ENCODE results near the gene CHRDL2. TPM values are rescaled to one million over a fixed set of nuclear protein-coding genes. Genes with fewer than 3 reads are reported as not detected.

The CHRDL2 gene
- total RNA-seq, 1 donor from 2014 or later: not detected

GRCh38 chr11:74685338-74685737 lies 45.9 kb downstream of the CHRDL2 start:
- DNase-seq (ENCODE audit: low read depth, low spot score): no peak

GRCh38 chr11:74684661-74685060 lies 46.6 kb downstream of the CHRDL2 start:
- no peak for DNase-seq (ENCODE audit: low read depth, low spot score)

- no peak for DNase-seq (ENCODE audit: low read depth, low spot score)
Observed at GRCh38 chr11:74683941-74684481, 47.2 kb downstream of the CHRDL2 start.

- no peak for DNase-seq (ENCODE audit: low read depth, low spot score)
Observed at GRCh38 chr11:74683279-74683871, 47.9 kb downstream of the CHRDL2 start.

- no peak for DNase-seq (ENCODE audit: low read depth, low spot score)
Observed at GRCh38 chr11:74682731-74683278, 48.4 kb downstream of the CHRDL2 start.

GRCh38 chr11:74681686-74682651 lies 49.3 kb downstream of the CHRDL2 start:
- no peak for DNase-seq (ENCODE audit: low read depth, low spot score)

- no peak for DNase-seq (ENCODE audit: low read depth, low spot score)
Observed at GRCh38 chr11:74680703-74681531, 50.3 kb downstream of the CHRDL2 start.

- no peak for DNase-seq (ENCODE audit: low read depth, low spot score)
Observed at GRCh38 chr11:74680035-74680671, 51.1 kb downstream of the CHRDL2 start.

GRCh38 chr11:74679513-74679865 lies 51.7 kb downstream of the CHRDL2 start:
- DNase-seq (ENCODE audit: low read depth, low spot score): no peak

GRCh38 chr11:74678591-74679512 lies 52.4 kb downstream of the CHRDL2 start:
- DNase-seq (ENCODE audit: low read depth, low spot score): no peak

GRCh38 chr11:74678041-74678440 lies 53.2 kb downstream of the CHRDL2 start:
- no peak for DNase-seq (ENCODE audit: low read depth, low spot score)

GRCh38 chr11:74677131-74677530 lies 54.1 kb downstream of the CHRDL2 start:
- DNase-seq (ENCODE audit: low read depth, low spot score): no peak

GRCh38 chr11:74676596-74676995 lies 54.6 kb downstream of the CHRDL2 start:
- DNase-seq (ENCODE audit: low read depth, low spot score): no peak

GRCh38 chr11:74675761-74676160 lies 55.5 kb downstream of the CHRDL2 start:
- DNase-seq (ENCODE audit: low read depth, low spot score): no peak

- no peak for DNase-seq (ENCODE audit: low read depth, low spot score)
Observed at GRCh38 chr11:74673693-74674360, 57.4 kb downstream of the CHRDL2 start.

- no peak for DNase-seq (ENCODE audit: low read depth, low spot score)
Observed at GRCh38 chr11:74672956-74673692, 58.1 kb downstream of the CHRDL2 start.

GRCh38 chr11:74672332-74672955 lies 58.8 kb downstream of the CHRDL2 start:
- DNase-seq (ENCODE audit: low read depth, low spot score): no peak
